H1 (cell line): ENCODE data around the gene PRKN. TPM values are rescaled to one million over a fixed set of nuclear protein-coding genes. Genes with fewer than 3 reads are reported as not detected.

Experiments
- CTCF ChIA-PET: fragments of 300-600 bp; sonication (Branson Sonifier 250); formaldehyde crosslinking; loops from one replicate; lab custom pipeline; 2021; ENCODE audit not compliant: partially characterized antibody; lab: Charles Lee
- POLR2A ChIA-PET: fragments of 300-600 bp; sonication (Branson Sonifier 250); formaldehyde crosslinking; loops from one replicate; lab custom pipeline; 2021; ENCODE audit warnings: inconsistent platforms; ENCODE audit not compliant: partially characterized antibody; lab: Charles Lee
- DNase-seq, 2 experiments: peaks; one replicate each; pipeline versions ENCODE4 v3.0.0 to v3.0.0-alpha.2; 2010 to 2022; ENCODE audit warnings: low spot score in 2 of 2, low read depth in 1 of 2, mixed read lengths in 1 of 2
- FAIRE-seq: peaks from 2 replicates; lab custom pipeline; 2011; peaks lifted over from hg19 to GRCh38; lab: Jason Lieb, UNC
- H2AFZ ChIP-seq: 2 replicates; pipeline ENCODE4 v1.8.1; 2012; ENCODE audit warnings: low read length, inconsistent platforms
- H2AK5ac ChIP-seq: 2 replicates; pipeline ENCODE4 v1.6.1; 2013; ENCODE audit warnings: low read depth, low read length
- H2BK120ac ChIP-seq: replicated peaks from 2 replicates; pipeline ENCODE3; 2013; ENCODE audit warnings: low read depth, low read length, inconsistent platforms
- H2BK12ac ChIP-seq: 2 replicates; pipeline ENCODE4 v1.6.1; 2013; ENCODE audit warnings: low read depth, low read length
- H2BK15ac ChIP-seq: 2 replicates; pipeline ENCODE4 v1.6.1; 2013; ENCODE audit warnings: low read length
- H2BK20ac ChIP-seq: 2 replicates; pipeline ENCODE4 v1.6.1; 2013; ENCODE audit warnings: low read length
- H2BK5ac ChIP-seq: 2 replicates; pipeline ENCODE4 v1.6.1; 2013; ENCODE audit warnings: low read depth, low read length
- H3K14ac ChIP-seq: 2 replicates; pipeline ENCODE4 v1.6.1; 2013; ENCODE audit warnings: inconsistent platforms; ENCODE audit not compliant: insufficient read length
- H3K18ac ChIP-seq: 2 replicates; pipeline ENCODE4 v1.6.1; 2013; ENCODE audit warnings: low read length; ENCODE audit errors: extremely low read depth
- H3K23ac ChIP-seq: 2 replicates; pipeline ENCODE4 v1.6.1; 2013; ENCODE audit warnings: inconsistent platforms; ENCODE audit not compliant: insufficient read length
- H3K23me2 ChIP-seq: 2 replicates; pipeline ENCODE4 v1.6.1; 2013; ENCODE audit warnings: low read depth, low read length
- H3K27ac ChIP-seq: 2 replicates; pipeline ENCODE4 v1.6.1; 2011; ENCODE audit warnings: low read depth, low read length, inconsistent platforms
- H3K27me3 ChIP-seq, 4 experiments: replicated peaks in 1 of 4; 1 replicate in 1 of 4; 2 replicates in 3 of 4; pipeline versions ENCODE4 v1.6.1 to v1.8.1; 2011 to 2013; ENCODE audit warnings: low read length in 3 of 4, mild to moderate bottlenecking in 3 of 4, inconsistent platforms in 2 of 4, mixed read lengths in 2 of 4, moderate library complexity in 1 of 4; ENCODE audit not compliant: control insufficient read depth in 3 of 4, insufficient read depth in 3 of 4; ENCODE audit errors: extremely low read depth in 1 of 4
- H3K36me3 ChIP-seq, 4 experiments: 2 replicates each; pipeline versions ENCODE4 v1.6.1 to v1.8.1; 2011 to 2013; ENCODE audit warnings: mild to moderate bottlenecking in 4 of 4, low read length in 3 of 4, moderate library complexity in 2 of 4, control low read depth in 1 of 4, inconsistent platforms in 1 of 4; ENCODE audit not compliant: insufficient read depth in 4 of 4, control insufficient read depth in 2 of 4
- H3K4ac ChIP-seq: replicated peaks from 2 replicates; pipeline ENCODE3; 2013; ENCODE audit warnings: low read length, low read depth, mixed read lengths, inconsistent platforms; ENCODE audit not compliant: insufficient read length
- H3K4me1 ChIP-seq, 4 experiments: replicated peaks in 1 of 4; 1 replicate in 1 of 4; 2 replicates in 3 of 4; pipeline versions ENCODE4 v1.6.1 to v1.8.1; 2011 to 2013; ENCODE audit warnings: low read length in 3 of 4, inconsistent platforms in 2 of 4, mixed read lengths in 1 of 4; ENCODE audit not compliant: insufficient read depth in 4 of 4, control insufficient read depth in 3 of 4
- H3K4me2 ChIP-seq, 2 experiments: 2 replicates each; pipeline versions ENCODE4 v1.6.1 to v1.8.1; 2011 to 2013; ENCODE audit warnings: low read depth in 2 of 2, low read length in 2 of 2, control low read depth in 1 of 2, inconsistent platforms in 1 of 2, mild to moderate bottlenecking in 1 of 2; ENCODE audit not compliant: insufficient read depth in 1 of 2
- H3K4me3 ChIP-seq, 4 experiments: fragments of 200-600, 300-600 bp in 1 of 4; sonication (generic), shearing (Covaris generic), sonication (Bioruptor Twin) in 1 of 4; 2 replicates each; pipeline versions ENCODE4 v1.5.1 to v1.8.1; 2011 to 2016; ENCODE audit warnings: low read length in 4 of 4, low read depth in 3 of 4, control low read depth in 2 of 4, inconsistent platforms in 2 of 4, mild to moderate bottlenecking in 2 of 4, mixed read lengths in 1 of 4, moderate library complexity in 1 of 4; ENCODE audit not compliant: insufficient read depth in 2 of 4; ENCODE audit errors: extremely low read depth in 1 of 4
- H3K56ac ChIP-seq: replicated peaks from 2 replicates; pipeline ENCODE3; 2013; ENCODE audit warnings: low read depth, mild to moderate bottlenecking, mixed read lengths, low read length, inconsistent platforms; ENCODE audit not compliant: insufficient read length
- H3K79me1 ChIP-seq: 2 replicates; pipeline ENCODE4 v1.6.1; 2013; ENCODE audit warnings: low read depth, low read length, control low read depth
- H3K79me2 ChIP-seq, 2 experiments: 2 replicates each; pipeline versions ENCODE4 v1.6.1 to v1.8.1; 2012 to 2013; ENCODE audit warnings: low read length in 2 of 2, mild to moderate bottlenecking in 2 of 2, inconsistent platforms in 1 of 2; ENCODE audit not compliant: insufficient read depth in 2 of 2, control insufficient read depth in 1 of 2
- H3K9ac ChIP-seq, 4 experiments: replicated peaks in 1 of 4; 1 replicate in 1 of 4; 2 replicates in 3 of 4; pipeline versions ENCODE4 v1.6.1 to v1.8.1; 2011 to 2013; ENCODE audit warnings: low read depth in 3 of 4, low read length in 3 of 4, control low read depth in 2 of 4, mild to moderate bottlenecking in 2 of 4, moderate library complexity in 2 of 4, inconsistent platforms in 1 of 4; ENCODE audit errors: extremely low read depth in 1 of 4
- H3K9me3 ChIP-seq, 2 experiments: 2 replicates each; pipeline versions ENCODE4 v1.6.1 to v1.8.1; 2012 to 2013; ENCODE audit warnings: mild to moderate bottlenecking in 2 of 2, moderate library complexity in 2 of 2, control low read depth in 1 of 2, inconsistent platforms in 1 of 2, low read depth in 1 of 2, low read length in 1 of 2, mixed read lengths in 1 of 2; ENCODE audit not compliant: insufficient read depth in 2 of 2
- H4K20me1 ChIP-seq, 2 experiments: replicated peaks in 1 of 2; 2 replicates each; pipeline versions ENCODE3 to v1.8.1; 2011 to 2013; ENCODE audit warnings: inconsistent platforms in 2 of 2, low read length in 2 of 2, mild to moderate bottlenecking in 1 of 2; ENCODE audit not compliant: insufficient read depth in 2 of 2, control insufficient read depth in 1 of 2
- H4K5ac ChIP-seq: 2 replicates; pipeline ENCODE4 v1.6.1; 2013; ENCODE audit warnings: low read length, low read depth, mixed read lengths, inconsistent platforms; ENCODE audit not compliant: insufficient read length
- H4K8ac ChIP-seq: 2 replicates; pipeline ENCODE4 v1.8.0; 2013; ENCODE audit warnings: mild to moderate bottlenecking, moderate library complexity, low read length, inconsistent platforms; ENCODE audit not compliant: insufficient read depth; ENCODE audit errors: extremely low read depth
- H4K91ac ChIP-seq: replicated peaks from 2 replicates; pipeline ENCODE3; 2013; ENCODE audit warnings: low read length, mixed read lengths, inconsistent platforms; ENCODE audit not compliant: insufficient read length
- ASH2L ChIP-seq: fragments of 200-600, 300-600 bp; sonication (generic); IDR thresholded peaks from one replicate; pipeline ENCODE4 v1.7.1; 2017; ENCODE audit warnings: low read length
- BRCA1 ChIP-seq: IDR thresholded peaks from 2 replicates; pipeline ENCODE4 v1.6.1; 2012; ENCODE audit warnings: low read depth, low read length, improper control_type of control experiment
- CHD1 ChIP-seq: IDR thresholded peaks from 2 replicates; pipeline ENCODE4 v1.6.1; 2012; ENCODE audit warnings: low read depth, low read length, improper control_type of control experiment
- EP300 ChIP-seq, 2 experiments: IDR thresholded peaks; 1 replicate in 1 of 2; 2 replicates in 1 of 2; pipeline ENCODE4 v1.6.1; 2011 to 2012; ENCODE audit warnings: low read depth in 2 of 2, low read length in 2 of 2, mild to moderate bottlenecking in 2 of 2, borderline replicate concordance in 1 of 2, inconsistent platforms in 1 of 2, moderate library complexity in 1 of 2
- EZH2 ChIP-seq: fragments of 200-600 bp; sonication (generic); IDR thresholded peaks from 2 replicates; pipeline ENCODE4 v1.7.1; 2012; ENCODE audit warnings: low read depth, mild to moderate bottlenecking, moderate library complexity, low read length, inconsistent platforms; ENCODE audit not compliant: severe bottlenecking
- HDAC6 ChIP-seq: IDR thresholded peaks from one replicate; pipeline ENCODE4 v1.7.1; 2012; ENCODE audit warnings: low read depth, mild to moderate bottlenecking, inconsistent platforms, low read length, moderate library complexity
- POLR2AphosphoS5 ChIP-seq: IDR thresholded peaks from 2 replicates; pipeline ENCODE4 v1.6.1; 2011; ENCODE audit warnings: low read depth, low read length
- RBBP5 ChIP-seq: IDR thresholded peaks from 2 replicates; pipeline ENCODE4 v1.7.1; 2012; ENCODE audit warnings: low read depth, mild to moderate bottlenecking, inconsistent platforms, low read length, moderate library complexity, borderline replicate concordance
- WGBS, 2 experiments: shearing (Covaris generic) in 1 of 2; methylation state at CpG; one replicate each; pipeline versions ENCODE4 v1.1.6 to v1.1.7; 2013 to 2015; ENCODE audit warnings: low lambda C conversion rate in 2 of 2, mixed read lengths in 2 of 2, inconsistent platforms in 1 of 2, low coverage in 1 of 2, missing lambda C conversion rate in 1 of 2; ENCODE audit not compliant: insufficient replicate concordance in 2 of 2, insufficient coverage in 1 of 2, insufficient read length in 1 of 2; ENCODE audit errors: extremely low coverage in 1 of 2, missing lambda C conversion rate in 1 of 2; 5-methylcytosine and 5-hydroxymethylcytosine counted together
- polyA plus RNA-seq, 7 experiments: library from polyadenylated mRNA; depleted of rRNA in 3 of 7; stranded (reverse) in 5 of 7; unstranded in 2 of 7; fragments of >200 nt in 5 of 7; fragments of 200-250 nt in 2 of 7; gene quantifications; 1 replicate in 5 of 7; 2 replicates in 1 of 7; 4 replicates in 1 of 7; pipeline versions ENCODE4 v1.2.1 to v1.2.3, GENCODE V29; 2011 to 2013; ENCODE audit warnings: missing spikeins in 2 of 7, mixed read lengths in 2 of 7
- total RNA-seq: library from RNA; stranded (reverse); fragmentation: NEBNext Ultra II Directional; extraction: Animal tissue kit (Norgen Biotek cat#: 25700); gene quantifications from 2 replicates; pipeline ENCODE4 v1.2.1, GENCODE V29; 2021
- TF ChIP-seq, protein P1 (sequence below): IDR thresholded peaks from 2 replicates; pipeline ENCODE4 v1.6.1; 2011; ENCODE audit warnings: low read length, improper control_type of control experiment

Gene PRKN
- total and polyA plus RNA-seq, 2 of the 8 experiments (the other 6 are each of a cell fraction or from before 2014, with no cell fraction given), result 0.13 to 0.29 TPM

DNA sequence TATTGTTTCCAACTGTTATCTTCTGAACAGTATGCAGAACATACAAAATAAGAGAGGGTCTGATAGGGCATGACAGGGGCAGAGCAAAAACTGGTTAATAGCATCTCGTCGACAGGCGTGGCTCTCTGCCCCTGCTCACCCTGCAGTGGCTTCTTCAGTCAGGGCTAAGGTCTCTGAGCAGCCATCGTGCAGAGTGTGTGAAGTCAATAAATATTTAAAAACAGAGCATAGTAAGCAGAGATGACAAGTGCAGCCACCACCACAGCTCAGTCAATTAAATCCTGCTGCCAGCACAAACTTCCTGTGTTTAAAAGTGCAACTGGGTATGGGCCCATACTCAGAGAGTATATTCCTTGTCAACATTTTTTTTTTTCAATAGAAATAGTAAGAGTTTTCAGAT lies 1080.3 kb downstream of the PRKN start:
- Histone ChIP-seq H2AFZ (no peak overlapping the region), H4K91ac (no peak overlapping the region), H3K79me1 (no peaks in the 10 kb centered on the region), H3K79me2 (no peaks in the 10 kb centered on the region), H4K8ac (no peak overlapping the region), H2BK120ac (no peak overlapping the region), H3K27ac (no peak overlapping the region), H3K27me3 (peaks cover 0 to 1% (median 0%) of the 10 kb centered on the region in 4 experiments; a peak in 1 of 7 replicates), H3K23me2 (no peaks in the 10 kb centered on the region), H3K4me2 (no peak overlapping the region), H3K4me3 (no peak overlapping the region), H4K20me1 (no peaks in the 10 kb centered on the region), H3K18ac (no peak overlapping the region), H3K9me3 (no peaks in the 10 kb centered on the region), H4K5ac (no peak overlapping the region), H3K4ac (no peak overlapping the region), H2BK15ac (no peak overlapping the region), H2BK20ac (no peak overlapping the region), H3K4me1 (no peaks in the 10 kb centered on the region), H2BK5ac (no peak overlapping the region), H3K14ac (no peak overlapping the region), H3K56ac (no peak overlapping the region), H3K9ac (no peak overlapping the region), H3K36me3 (no peaks in the 10 kb centered on the region), H2AK5ac (no peak overlapping the region), H2BK12ac (no peak overlapping the region), H3K23ac (no peak overlapping the region)
- FAIRE-seq (no peak), DNase-seq (no peak)
- 82% methylated on average over 4 of the region's 4 CpGs; no CpG with 5 or more reads in 1 of the 2 experiments for WGBS, 2 experiments
- no peak for TF ChIP-seq HDAC6
- TF ChIP-seq CHD1, result no peak
- no peak for TF ChIP-seq EP300 (IDR thresholded peaks at IDR 0.05; ENCODE audit: borderline replicate concordance in 1 of 2, low read depth in 2 of 2, low read length in 2 of 2)
- TF ChIP-seq BRCA1, result no peak
- no peak for TF ChIP-seq RBBP5
- TF ChIP-seq ASH2L, result no peak
- TF ChIP-seq POLR2AphosphoS5, result no peak
- TF ChIP-seq EZH2, result no peak
- TF ChIP-seq, protein P1, sequence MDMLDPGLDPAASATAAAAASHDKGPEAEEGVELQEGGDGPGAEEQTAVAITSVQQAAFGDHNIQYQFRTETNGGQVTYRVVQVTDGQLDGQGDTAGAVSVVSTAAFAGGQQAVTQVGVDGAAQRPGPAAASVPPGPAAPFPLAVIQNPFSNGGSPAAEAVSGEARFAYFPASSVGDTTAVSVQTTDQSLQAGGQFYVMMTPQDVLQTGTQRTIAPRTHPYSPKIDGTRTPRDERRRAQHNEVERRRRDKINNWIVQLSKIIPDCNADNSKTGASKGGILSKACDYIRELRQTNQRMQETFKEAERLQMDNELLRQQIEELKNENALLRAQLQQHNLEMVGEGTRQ, result no peak
- CTCF ChIA-PET, result no interaction called here
- POLR2A ChIA-PET, result no interaction called here
